ENCODE measurements around the gene CEMIP.

The CEMIP gene

DNA sequence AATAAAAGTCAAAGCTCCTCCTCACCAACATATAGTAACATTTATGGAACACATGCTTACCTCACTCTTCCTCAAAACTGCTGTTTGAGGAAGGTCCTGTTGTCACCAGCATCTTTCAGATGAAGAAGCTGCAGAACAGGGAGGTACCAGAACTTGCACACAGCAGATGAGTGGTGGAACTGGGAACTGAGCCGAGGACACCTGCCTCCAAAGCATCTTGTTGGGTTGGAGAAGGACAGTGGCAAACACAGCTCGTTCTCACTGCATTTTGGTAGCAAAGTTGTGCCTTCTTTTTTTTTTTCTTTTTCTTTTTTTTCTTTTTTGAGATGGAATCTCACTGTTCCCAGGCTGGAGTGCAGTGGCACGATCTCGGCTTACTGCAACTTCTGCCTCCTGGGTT is 76.0 kb downstream of the CEMIP start:
- H3K36me3 ChIP-seq (replicated peaks): no peaks in the 10 kb centered on the region
- no peak overlapping the region for H3K4me3 ChIP-seq (ENCODE audit: low read depth, low read length)
- TF ChIP-seq, protein P1, sequence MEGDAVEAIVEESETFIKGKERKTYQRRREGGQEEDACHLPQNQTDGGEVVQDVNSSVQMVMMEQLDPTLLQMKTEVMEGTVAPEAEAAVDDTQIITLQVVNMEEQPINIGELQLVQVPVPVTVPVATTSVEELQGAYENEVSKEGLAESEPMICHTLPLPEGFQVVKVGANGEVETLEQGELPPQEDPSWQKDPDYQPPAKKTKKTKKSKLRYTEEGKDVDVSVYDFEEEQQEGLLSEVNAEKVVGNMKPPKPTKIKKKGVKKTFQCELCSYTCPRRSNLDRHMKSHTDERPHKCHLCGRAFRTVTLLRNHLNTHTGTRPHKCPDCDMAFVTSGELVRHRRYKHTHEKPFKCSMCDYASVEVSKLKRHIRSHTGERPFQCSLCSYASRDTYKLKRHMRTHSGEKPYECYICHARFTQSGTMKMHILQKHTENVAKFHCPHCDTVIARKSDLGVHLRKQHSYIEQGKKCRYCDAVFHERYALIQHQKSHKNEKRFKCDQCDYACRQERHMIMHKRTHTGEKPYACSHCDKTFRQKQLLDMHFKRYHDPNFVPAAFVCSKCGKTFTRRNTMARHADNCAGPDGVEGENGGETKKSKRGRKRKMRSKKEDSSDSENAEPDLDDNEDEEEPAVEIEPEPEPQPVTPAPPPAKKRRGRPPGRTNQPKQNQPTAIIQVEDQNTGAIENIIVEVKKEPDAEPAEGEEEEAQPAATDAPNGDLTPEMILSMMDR (IDR thresholded peaks at IDR 0.05; ENCODE audit: low read depth, low read length, missing control alignments): no peak
- H3K27me3 ChIP-seq (replicated peaks): no peaks in the 10 kb centered on the region
- H3K27ac ChIP-seq: no peak overlapping the region
- DNase-seq: no peak
- in situ Hi-C loops (cut with HindIII; ENCODE audit: low pct_ligation_motif_present, low sequenced_read_pairs): no loop called here

DNA sequence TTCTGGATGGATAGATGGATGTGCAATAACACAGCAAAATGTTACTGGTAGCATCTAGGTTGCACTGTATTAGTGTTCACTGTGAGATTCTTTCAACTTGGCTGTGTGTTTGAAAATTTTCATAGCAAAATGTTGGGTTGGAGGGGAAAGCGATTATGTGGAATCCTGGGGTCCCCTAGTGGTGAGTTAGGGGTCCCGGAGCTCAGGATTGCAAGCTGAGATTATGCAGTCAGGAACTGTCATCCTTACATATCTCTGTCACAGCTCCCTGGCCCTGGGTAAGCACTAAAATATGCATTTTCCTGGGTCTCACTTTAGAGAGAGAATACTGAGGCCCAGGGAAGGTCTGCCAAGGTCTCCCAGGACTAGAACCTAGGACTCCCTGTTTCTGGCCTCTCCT is 77.2 kb downstream of the CEMIP start:
- in situ Hi-C loops (cut with HindIII; ENCODE audit: low pct_ligation_motif_present, low sequenced_read_pairs): no loop called here
- Histone ChIP-seq H3K27ac (no peak overlapping the region), H3K27me3 (replicated peaks) (no peaks in the 10 kb centered on the region), H3K4me3 (ENCODE audit: low read depth, low read length) (no peak overlapping the region), H3K36me3 (replicated peaks) (no peaks in the 10 kb centered on the region)
- no peak for DNase-seq
- TF ChIP-seq, protein P1 (IDR thresholded peaks at IDR 0.05; ENCODE audit: low read depth, low read length, missing control alignments): peak; percentile 58

DNA sequence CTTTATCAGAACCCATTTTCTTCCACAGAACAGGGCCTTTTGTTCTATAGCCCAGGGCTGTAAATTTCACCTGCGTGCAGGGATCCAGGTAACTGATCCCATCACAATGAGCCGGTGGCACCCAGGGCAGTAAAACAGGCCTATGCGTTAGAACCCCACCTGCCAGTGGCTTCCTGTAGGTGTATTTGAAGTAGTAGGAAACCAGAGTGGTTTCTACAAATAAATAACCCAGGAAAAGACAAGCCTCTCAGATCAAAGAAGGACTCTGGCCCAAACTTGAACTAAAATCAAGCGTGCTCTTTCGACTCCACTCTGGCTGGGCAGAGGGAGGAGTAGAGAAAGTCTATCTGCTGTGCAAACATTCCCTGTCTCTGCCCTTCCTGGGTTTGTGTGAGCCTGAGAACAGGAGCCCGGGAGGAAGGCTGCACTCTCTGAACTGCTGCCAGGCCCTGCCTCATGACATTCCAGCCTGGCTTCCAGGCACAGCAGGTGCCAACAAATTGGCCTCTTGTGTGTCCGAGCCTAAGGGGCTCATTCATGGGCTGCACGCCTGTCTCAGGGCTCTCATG is 77.7 kb downstream of the CEMIP start:
- Histone ChIP-seq H3K27me3 (replicated peaks) (no peaks in the 10 kb centered on the region), H3K36me3 (replicated peaks) (no peaks in the 10 kb centered on the region), H3K27ac (no peak overlapping the region), H3K4me3 (ENCODE audit: low read depth, low read length) (no peak overlapping the region)
- in situ Hi-C loops (cut with HindIII; ENCODE audit: low pct_ligation_motif_present, low sequenced_read_pairs): no loop called here
- no peak for DNase-seq
- TF ChIP-seq, protein P1 (IDR thresholded peaks at IDR 0.05; ENCODE audit: low read depth, low read length, missing control alignments): no peak

DNA sequence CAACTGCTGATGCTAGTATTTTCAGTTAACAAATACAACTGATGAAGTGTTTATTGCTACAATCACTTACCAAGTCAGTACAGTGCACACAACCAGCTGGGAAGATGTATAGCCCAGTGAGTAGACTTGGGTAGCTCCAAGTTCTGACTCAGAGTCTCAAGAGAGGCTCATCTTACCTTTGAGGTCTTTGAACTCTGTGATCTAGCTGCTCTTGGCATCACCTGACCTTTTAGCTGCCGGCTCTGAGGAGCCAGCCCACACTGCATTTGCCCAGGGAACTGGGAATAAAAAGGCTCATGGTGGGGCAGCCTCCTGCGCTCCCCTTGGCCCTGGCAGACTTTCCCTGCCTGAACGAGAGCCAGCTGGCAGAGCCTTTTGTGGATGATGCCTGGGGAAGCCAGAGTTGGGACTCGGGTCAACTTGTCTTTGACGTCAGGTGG is 82.6 kb downstream of the CEMIP start:
- Histone ChIP-seq H3K4me3 (ENCODE audit: low read depth, low read length) (no peak overlapping the region), H3K27ac (no peak overlapping the region), H3K27me3 (replicated peaks) (no peaks in the 10 kb centered on the region), H3K36me3 (replicated peaks) (no peaks in the 10 kb centered on the region)
- no peak for DNase-seq
- in situ Hi-C loops (cut with HindIII; ENCODE audit: low pct_ligation_motif_present, low sequenced_read_pairs): no loop called here
- TF ChIP-seq, protein P1 (IDR thresholded peaks at IDR 0.05; ENCODE audit: low read depth, low read length, missing control alignments): no peak

DNA sequence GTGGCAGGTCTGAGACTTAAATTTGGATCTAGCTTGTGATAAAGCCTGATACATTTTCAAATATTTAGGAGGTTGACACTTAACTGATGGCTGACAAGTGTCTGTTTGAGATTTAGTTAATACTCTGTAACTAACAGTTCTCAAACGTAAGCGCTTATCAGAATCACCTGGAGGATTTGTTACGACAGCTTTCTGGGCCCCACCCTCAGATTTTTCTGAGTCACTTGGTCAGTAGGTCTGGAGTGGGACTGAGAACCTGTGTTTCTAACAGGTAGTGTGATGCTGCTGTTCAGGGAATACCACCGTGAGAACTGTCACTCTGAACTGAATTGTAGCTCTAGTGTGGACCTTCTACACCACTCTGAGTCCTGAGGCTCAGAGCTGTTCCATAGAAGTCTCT is 85.5 kb downstream of the CEMIP start:
- Histone ChIP-seq H3K4me3 (ENCODE audit: low read depth, low read length) (no peak overlapping the region), H3K36me3 (replicated peaks) (no peaks in the 10 kb centered on the region), H3K27me3 (replicated peaks) (no peaks in the 10 kb centered on the region), H3K27ac (no peak overlapping the region)
- DNase-seq: no peak
- in situ Hi-C loops (cut with HindIII; ENCODE audit: low pct_ligation_motif_present, low sequenced_read_pairs): no loop called here
- TF ChIP-seq, protein P1 (IDR thresholded peaks at IDR 0.05; ENCODE audit: low read depth, low read length, missing control alignments): no peak

DNA sequence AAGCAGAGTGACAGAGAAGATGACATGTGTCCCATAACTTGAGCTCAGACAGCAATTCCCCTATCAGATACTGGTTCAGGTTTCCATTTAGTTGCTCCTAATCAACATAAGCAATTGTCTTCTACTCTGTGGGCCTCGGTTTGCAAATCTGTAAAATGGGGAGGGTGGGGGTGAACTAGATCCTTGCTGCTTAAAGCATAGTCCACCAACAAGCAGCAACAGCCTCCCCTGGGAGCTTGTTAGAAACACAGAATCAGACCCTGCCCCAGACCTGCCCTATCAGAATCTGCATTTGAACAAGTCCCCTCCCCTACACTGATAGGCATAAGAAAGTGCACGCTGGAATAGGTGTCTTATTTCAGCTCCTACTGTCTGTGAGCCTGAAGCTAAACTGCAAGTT is 87.8 kb downstream of the CEMIP start:
- Histone ChIP-seq H3K27ac (no peak overlapping the region), H3K36me3 (replicated peaks) (no peaks in the 10 kb centered on the region), H3K27me3 (replicated peaks) (no peaks in the 10 kb centered on the region), H3K4me3 (ENCODE audit: low read depth, low read length) (no peak overlapping the region)
- DNase-seq: no peak
- TF ChIP-seq, protein P1 (IDR thresholded peaks at IDR 0.05; ENCODE audit: low read depth, low read length, missing control alignments): no peak
- in situ Hi-C loops (cut with HindIII; ENCODE audit: low pct_ligation_motif_present, low sequenced_read_pairs): no loop called here
